Right forelimb (tissue), 1 donor: ENCODE measurements around the gene GATD1.

Source experiments
- DNase-seq: peaks from one replicate; pipeline ENCODE4 v3.0.0-alpha.2; 2018

Gene GATD1

GRCh38 chr11:795634-796564 lies 18.6 kb upstream of the GATD1 start:
- DNase-seq: peak; percentile 89

- no peak for DNase-seq
Measured at GRCh38 chr11:794766-795633, 17.7 kb upstream of the GATD1 start.

- no peak for DNase-seq
Measured at GRCh38 chr11:794013-794765, 16.9 kb upstream of the GATD1 start.

- no peak for DNase-seq
Measured at GRCh38 chr11:793556-793955, 16.3 kb upstream of the GATD1 start.

GRCh38 chr11:792873-793272 lies 15.6 kb upstream of the GATD1 start:
- DNase-seq: no peak

- no peak for DNase-seq
Measured at GRCh38 chr11:792535-792821, 15.2 kb upstream of the GATD1 start.

GRCh38 chr11:791658-792534 lies 14.6 kb upstream of the GATD1 start:
- DNase-seq: no peak

- DNase-seq: no peak
Measured at GRCh38 chr11:790721-791564, 13.7 kb upstream of the GATD1 start.

- DNase-seq: no peak
Measured at GRCh38 chr11:789943-790342, 12.7 kb upstream of the GATD1 start, which contains the start of gene CEND1. Gene CEND1, minus strand, starts transcription at chr11:790090. Its CDS starts 1,514 bp downstream, at chr11:788576.

- no peak for DNase-seq
Measured at GRCh38 chr11:788953-789940, 12.0 kb upstream of the GATD1 start.

GRCh38 chr11:788009-788640 lies 10.8 kb upstream of the GATD1 start:
- DNase-seq: no peak

- DNase-seq: no peak
Measured at GRCh38 chr11:787084-787675, 9.9 kb upstream of the GATD1 start.

- no peak for DNase-seq
Measured at GRCh38 chr11:786235-787083, 9.2 kb upstream of the GATD1 start.

- peak; percentile 90 for DNase-seq
Measured at GRCh38 chr11:783581-784015, 6.3 kb upstream of the GATD1 start.

GRCh38 chr11:782264-783174 lies 5.2 kb upstream of the GATD1 start:
- no peak for DNase-seq

GRCh38 chr11:779955-780532 lies 2.8 kb upstream of the GATD1 start:
- DNase-seq: no peak
